Liver (tissue), 9 donors: ENCODE results near the gene RAPSN. TPM values are rescaled to one million over a fixed set of nuclear protein-coding genes. Genes with fewer than 3 reads are reported as not detected.

Source experiments
- DNase-seq: peaks from one replicate; pipeline ENCODE4 v3.0.0-alpha.2; 2017; ENCODE audit warnings: low spot score
- H3K27ac ChIP-seq, 2 donors: one replicate each; pipeline ENCODE4 v1.7.0; 2013; ENCODE audit warnings: inconsistent platforms in 2 of 2, low read length in 2 of 2, control low read depth in 1 of 2, low read depth in 1 of 2, mild to moderate bottlenecking in 1 of 2
- H3K27me3 ChIP-seq, 4 donors: one replicate each; pipeline versions ENCODE4 v1.6.1 to v1.7.0; 2013; ENCODE audit warnings: low read length in 3 of 4, inconsistent platforms in 1 of 4, mild to moderate bottlenecking in 1 of 4, moderate library complexity in 1 of 4; ENCODE audit not compliant: control insufficient read depth in 4 of 4, insufficient read depth in 4 of 4
- H3K36me3 ChIP-seq, 4 donors: one replicate each; pipeline versions ENCODE4 v1.6.1 to v1.7.0; 2013; ENCODE audit warnings: low read length in 3 of 4, mild to moderate bottlenecking in 3 of 4, low read depth in 1 of 4, moderate library complexity in 1 of 4; ENCODE audit not compliant: control insufficient read depth in 4 of 4, insufficient read depth in 3 of 4
- H3K4me1 ChIP-seq, 4 donors: one replicate each; pipeline versions ENCODE4 v1.6.1 to v1.7.0; 2013; ENCODE audit warnings: low read length in 3 of 4, mild to moderate bottlenecking in 3 of 4, moderate library complexity in 1 of 4; ENCODE audit not compliant: control insufficient read depth in 4 of 4, insufficient read depth in 4 of 4
- H3K4me3 ChIP-seq, 3 donors: one replicate each; pipeline versions ENCODE4 v1.6.1 to v1.7.0; 2013; ENCODE audit warnings: low read length in 3 of 3, control low read depth in 1 of 3, low read depth in 1 of 3, mild to moderate bottlenecking in 1 of 3
- H3K9ac ChIP-seq, 2 donors: one replicate each; pipeline ENCODE4 v1.7.0; 2013; ENCODE audit warnings: low read length in 2 of 2, mild to moderate bottlenecking in 2 of 2, moderate library complexity in 2 of 2, control low read depth in 1 of 2, low read depth in 1 of 2
- H3K9me3 ChIP-seq, 4 donors: one replicate each; pipeline versions ENCODE4 v1.6.1 to v1.7.0; 2013; ENCODE audit warnings: low read length in 3 of 4; ENCODE audit not compliant: control insufficient read depth in 4 of 4
- EGR1 ChIP-seq, 2 donors: IDR thresholded peaks; 2 replicates each; pipeline ENCODE4 v1.6.1; 2016 to 2018; ENCODE audit warnings: antibody characterized with exemption in 2 of 2, low read depth in 2 of 2
- FOXA1 ChIP-seq: IDR thresholded peaks from 2 replicates; pipeline ENCODE4 v1.6.1; 2016; ENCODE audit warnings: antibody characterized with exemption
- FOXA2 ChIP-seq: IDR thresholded peaks from 2 replicates; pipeline ENCODE4 v1.6.1; 2016; ENCODE audit warnings: antibody characterized with exemption
- GABPA ChIP-seq, 2 donors: IDR thresholded peaks in 1 of 2; conservative IDR thresholded peaks in 1 of 2; 2 replicates each; pipeline ENCODE4 v1.6.1; 2016; ENCODE audit warnings: antibody characterized with exemption in 2 of 2, mild to moderate bottlenecking in 1 of 2, moderate library complexity in 1 of 2
- HNF4A ChIP-seq, 2 donors: conservative IDR thresholded peaks; 2 replicates each; pipeline ENCODE4 v1.6.1; 2016; ENCODE audit warnings: antibody characterized with exemption in 2 of 2, mild to moderate bottlenecking in 2 of 2
- HNF4G ChIP-seq: IDR thresholded peaks from 2 replicates; pipeline ENCODE4 v1.6.1; 2016; ENCODE audit warnings: antibody characterized with exemption
- JUND ChIP-seq, 2 donors: IDR thresholded peaks; 2 replicates each; pipeline ENCODE4 v1.6.1; 2016; ENCODE audit warnings: antibody characterized with exemption in 2 of 2
- NR2F2 ChIP-seq: IDR thresholded peaks from 2 replicates; pipeline ENCODE4 v1.6.1; 2016; ENCODE audit warnings: antibody characterized with exemption
- RAD21 ChIP-seq, 2 donors: IDR thresholded peaks; 2 replicates each; pipeline ENCODE4 v1.6.1; 2016; ENCODE audit warnings: antibody characterized with exemption in 2 of 2, mild to moderate bottlenecking in 2 of 2
- RXRA ChIP-seq, 2 donors: IDR thresholded peaks; 2 replicates each; pipeline ENCODE4 v1.6.1; 2017 to 2018; ENCODE audit warnings: antibody characterized with exemption in 2 of 2, mild to moderate bottlenecking in 1 of 2
- SP1 ChIP-seq: IDR thresholded peaks from 2 replicates; pipeline ENCODE4 v1.6.1; 2018; ENCODE audit warnings: antibody characterized with exemption, mild to moderate bottlenecking
- TAF1 ChIP-seq: conservative IDR thresholded peaks from 2 replicates; pipeline ENCODE4 v1.6.1; 2016; ENCODE audit warnings: antibody characterized with exemption, mild to moderate bottlenecking
- YY1 ChIP-seq: IDR thresholded peaks from 2 replicates; pipeline ENCODE4 v1.6.1; 2016; ENCODE audit warnings: antibody characterized with exemption, mild to moderate bottlenecking
- WGBS: extraction: QIAGEN DNeasy Blood & Tissue Kit; methylation state at CpG from one replicate; pipeline ENCODE4 v1.1.7; 2013; 5-methylcytosine and 5-hydroxymethylcytosine counted together
- polyA plus RNA-seq, 2 donors: library from polyadenylated mRNA; stranded (reverse) in 1 of 2; unstranded in 1 of 2; fragments of 200-250 nt in 1 of 2; fragments of >200 nt in 1 of 2; fragmentation: Nextera tagmentation in 1 of 2; extraction: Ambion mirVana in 1 of 2; gene quantifications; one replicate each; pipeline versions ENCODE4 v1.2.1 to v1.2.3, GENCODE V29; 2013 to 2015
- total RNA-seq, 2 donors: library from RNA; depleted of rRNA; stranded (reverse); fragments of >200 nt; gene quantifications; one replicate each; pipeline ENCODE4 v1.2.3, GENCODE V29; 2014
- TF ChIP-seq, protein P1 (sequence below): IDR thresholded peaks from 2 replicates; pipeline ENCODE4 v1.6.1; 2016; ENCODE audit warnings: antibody characterized with exemption, mild to moderate bottlenecking
- TF ChIP-seq, protein P2 (sequence below): IDR thresholded peaks from 2 replicates; pipeline ENCODE4 v1.6.1; 2016; ENCODE audit warnings: antibody characterized with exemption
- TF ChIP-seq, protein P3 (sequence below): IDR thresholded peaks from 2 replicates; pipeline ENCODE4 v1.6.1; 2016; ENCODE audit warnings: antibody characterized with exemption
- TF ChIP-seq, protein P4 (sequence below): IDR thresholded peaks from 2 replicates; pipeline ENCODE4 v1.6.1; 2016; ENCODE audit warnings: antibody characterized with exemption
- TF ChIP-seq, protein P5 (sequence below): fragments of 150-350 bp; IDR thresholded peaks from 2 replicates; pipeline ENCODE4 v1.5.1; 2017; ENCODE audit warnings: improper control_type of control experiment, low read depth, low read length; ENCODE audit not compliant: missing input control
- donor health status: healthy.
- donor health status: healthy.
- donor health status: healthy.
- donor health status: healthy.
- donor health status: healthy.

The RAPSN gene
- total and polyA plus RNA-seq, 4 donors: 0.12 to 0.59 (median 0.28) TPM; not detected in 1

DNA sequence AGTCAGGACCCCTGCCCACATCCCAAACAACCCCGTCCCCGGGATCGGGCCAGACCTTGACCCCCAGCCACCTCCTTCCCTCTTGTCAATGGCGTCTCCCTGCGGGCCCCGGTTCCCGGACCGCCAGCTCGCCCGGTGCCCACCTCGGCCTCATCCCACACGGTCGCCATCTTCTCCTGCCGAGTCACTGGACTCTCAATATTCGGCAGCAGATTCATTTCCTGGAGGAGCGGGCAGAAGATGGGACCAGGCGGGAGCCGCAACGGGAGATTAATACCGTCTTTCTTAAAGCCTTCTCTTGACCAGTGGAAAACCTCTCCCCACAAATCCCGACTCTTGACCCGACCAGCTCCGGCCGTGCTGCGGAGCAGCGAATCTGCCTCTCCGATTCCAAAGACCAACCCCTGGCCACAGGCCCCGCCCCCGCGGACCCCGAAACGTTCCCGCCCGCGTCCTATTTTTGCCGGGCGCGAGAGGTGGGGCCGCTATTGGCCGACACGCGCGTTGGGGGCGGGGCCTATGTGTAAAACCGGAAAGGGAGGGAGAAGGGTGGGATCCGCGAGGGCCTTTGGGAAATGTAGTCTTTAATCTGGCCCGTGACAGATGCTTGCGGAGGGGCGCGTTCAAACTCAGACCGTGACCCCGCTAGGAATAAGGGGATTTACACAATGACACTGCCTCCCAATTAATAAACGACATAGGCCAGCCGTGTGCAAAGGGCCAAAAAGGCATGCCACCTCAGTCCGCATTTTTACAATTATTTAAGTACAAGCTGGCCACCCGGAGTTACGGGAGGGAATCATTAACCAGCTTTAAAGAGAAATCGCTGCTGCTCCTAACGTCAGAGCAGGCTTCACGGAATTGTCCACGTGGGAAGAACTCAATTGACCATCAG is 22.6 kb downstream of the RAPSN start, which contains the start of gene PSMC3 (continued):
- TF ChIP-seq, protein P1, sequence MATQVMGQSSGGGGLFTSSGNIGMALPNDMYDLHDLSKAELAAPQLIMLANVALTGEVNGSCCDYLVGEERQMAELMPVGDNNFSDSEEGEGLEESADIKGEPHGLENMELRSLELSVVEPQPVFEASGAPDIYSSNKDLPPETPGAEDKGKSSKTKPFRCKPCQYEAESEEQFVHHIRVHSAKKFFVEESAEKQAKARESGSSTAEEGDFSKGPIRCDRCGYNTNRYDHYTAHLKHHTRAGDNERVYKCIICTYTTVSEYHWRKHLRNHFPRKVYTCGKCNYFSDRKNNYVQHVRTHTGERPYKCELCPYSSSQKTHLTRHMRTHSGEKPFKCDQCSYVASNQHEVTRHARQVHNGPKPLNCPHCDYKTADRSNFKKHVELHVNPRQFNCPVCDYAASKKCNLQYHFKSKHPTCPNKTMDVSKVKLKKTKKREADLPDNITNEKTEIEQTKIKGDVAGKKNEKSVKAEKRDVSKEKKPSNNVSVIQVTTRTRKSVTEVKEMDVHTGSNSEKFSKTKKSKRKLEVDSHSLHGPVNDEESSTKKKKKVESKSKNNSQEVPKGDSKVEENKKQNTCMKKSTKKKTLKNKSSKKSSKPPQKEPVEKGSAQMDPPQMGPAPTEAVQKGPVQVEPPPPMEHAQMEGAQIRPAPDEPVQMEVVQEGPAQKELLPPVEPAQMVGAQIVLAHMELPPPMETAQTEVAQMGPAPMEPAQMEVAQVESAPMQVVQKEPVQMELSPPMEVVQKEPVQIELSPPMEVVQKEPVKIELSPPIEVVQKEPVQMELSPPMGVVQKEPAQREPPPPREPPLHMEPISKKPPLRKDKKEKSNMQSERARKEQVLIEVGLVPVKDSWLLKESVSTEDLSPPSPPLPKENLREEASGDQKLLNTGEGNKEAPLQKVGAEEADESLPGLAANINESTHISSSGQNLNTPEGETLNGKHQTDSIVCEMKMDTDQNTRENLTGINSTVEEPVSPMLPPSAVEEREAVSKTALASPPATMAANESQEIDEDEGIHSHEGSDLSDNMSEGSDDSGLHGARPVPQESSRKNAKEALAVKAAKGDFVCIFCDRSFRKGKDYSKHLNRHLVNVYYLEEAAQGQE: peak; percentile 41
- TF ChIP-seq JUND (IDR thresholded peaks at IDR 0.05) (peak in 1 of 2 donors; percentile 23), GABPA (IDR thresholded peaks at IDR 0.05 in 1 of 2, conservative IDR thresholded peaks at IDR 0.05 in 1 of 2) (peak; percentile 66 to 91), SP1 (peak; percentile 76)
- TF ChIP-seq, protein P2, sequence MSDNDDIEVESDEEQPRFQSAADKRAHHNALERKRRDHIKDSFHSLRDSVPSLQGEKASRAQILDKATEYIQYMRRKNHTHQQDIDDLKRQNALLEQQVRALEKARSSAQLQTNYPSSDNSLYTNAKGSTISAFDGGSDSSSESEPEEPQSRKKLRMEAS: peak; percentile 65

DNA sequence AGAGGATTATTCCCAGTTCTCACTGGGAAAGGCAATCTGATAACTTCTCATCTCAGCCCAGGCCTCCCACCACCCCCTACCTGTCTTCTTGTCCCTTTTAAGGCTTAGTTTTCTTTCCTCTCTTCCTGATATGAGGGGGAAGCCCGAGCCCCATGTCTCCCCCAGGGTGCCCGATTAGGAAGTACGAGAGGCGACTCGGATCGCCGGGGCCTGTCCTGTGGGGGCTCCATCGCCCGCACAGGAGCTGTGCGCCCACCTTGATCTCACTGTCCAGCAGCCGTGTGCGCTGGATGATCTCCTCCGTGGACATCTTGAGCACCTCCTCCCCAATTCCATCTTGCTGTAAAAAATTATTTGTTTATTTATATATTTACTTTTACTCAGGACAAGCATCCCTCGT is 23.3 kb downstream of the RAPSN start:
- peak overlapping the region; percentile 83 to 94 for H3K27ac ChIP-seq
- peak overlapping the region; percentile 93 to 100 (median 97) for H3K4me3 ChIP-seq
- H3K9ac ChIP-seq: peak overlapping the region; percentile 85 to 100
- H3K36me3 ChIP-seq: peaks cover 5 to 29% (median 21%) of the 10 kb centered on the region in 4 donors
- TF ChIP-seq HNF4G: no peak
- no peak for TF ChIP-seq GABPA (IDR thresholded peaks at IDR 0.05 in 1 of 2, conservative IDR thresholded peaks at IDR 0.05 in 1 of 2)
- no peak for TF ChIP-seq RAD21 (IDR thresholded peaks at IDR 0.05)
- TF ChIP-seq JUND (IDR thresholded peaks at IDR 0.05): no peak
- no peak for TF ChIP-seq TAF1
- TF ChIP-seq FOXA1: no peak
- TF ChIP-seq, protein P3, sequence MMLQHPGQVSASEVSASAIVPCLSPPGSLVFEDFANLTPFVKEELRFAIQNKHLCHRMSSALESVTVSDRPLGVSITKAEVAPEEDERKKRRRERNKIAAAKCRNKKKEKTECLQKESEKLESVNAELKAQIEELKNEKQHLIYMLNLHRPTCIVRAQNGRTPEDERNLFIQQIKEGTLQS: no peak
- TF ChIP-seq, protein P4, sequence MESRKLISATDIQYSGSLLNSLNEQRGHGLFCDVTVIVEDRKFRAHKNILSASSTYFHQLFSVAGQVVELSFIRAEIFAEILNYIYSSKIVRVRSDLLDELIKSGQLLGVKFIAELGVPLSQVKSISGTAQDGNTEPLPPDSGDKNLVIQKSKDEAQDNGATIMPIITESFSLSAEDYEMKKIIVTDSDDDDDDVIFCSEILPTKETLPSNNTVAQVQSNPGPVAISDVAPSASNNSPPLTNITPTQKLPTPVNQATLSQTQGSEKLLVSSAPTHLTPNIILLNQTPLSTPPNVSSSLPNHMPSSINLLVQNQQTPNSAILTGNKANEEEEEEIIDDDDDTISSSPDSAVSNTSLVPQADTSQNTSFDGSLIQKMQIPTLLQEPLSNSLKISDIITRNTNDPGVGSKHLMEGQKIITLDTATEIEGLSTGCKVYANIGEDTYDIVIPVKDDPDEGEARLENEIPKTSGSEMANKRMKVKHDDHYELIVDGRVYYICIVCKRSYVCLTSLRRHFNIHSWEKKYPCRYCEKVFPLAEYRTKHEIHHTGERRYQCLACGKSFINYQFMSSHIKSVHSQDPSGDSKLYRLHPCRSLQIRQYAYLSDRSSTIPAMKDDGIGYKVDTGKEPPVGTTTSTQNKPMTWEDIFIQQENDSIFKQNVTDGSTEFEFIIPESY: no peak
- TF ChIP-seq SP1: no peak
- TF ChIP-seq NR2F2: no peak
- TF ChIP-seq RXRA (IDR thresholded peaks at IDR 0.05): no peak
- TF ChIP-seq, protein P5, sequence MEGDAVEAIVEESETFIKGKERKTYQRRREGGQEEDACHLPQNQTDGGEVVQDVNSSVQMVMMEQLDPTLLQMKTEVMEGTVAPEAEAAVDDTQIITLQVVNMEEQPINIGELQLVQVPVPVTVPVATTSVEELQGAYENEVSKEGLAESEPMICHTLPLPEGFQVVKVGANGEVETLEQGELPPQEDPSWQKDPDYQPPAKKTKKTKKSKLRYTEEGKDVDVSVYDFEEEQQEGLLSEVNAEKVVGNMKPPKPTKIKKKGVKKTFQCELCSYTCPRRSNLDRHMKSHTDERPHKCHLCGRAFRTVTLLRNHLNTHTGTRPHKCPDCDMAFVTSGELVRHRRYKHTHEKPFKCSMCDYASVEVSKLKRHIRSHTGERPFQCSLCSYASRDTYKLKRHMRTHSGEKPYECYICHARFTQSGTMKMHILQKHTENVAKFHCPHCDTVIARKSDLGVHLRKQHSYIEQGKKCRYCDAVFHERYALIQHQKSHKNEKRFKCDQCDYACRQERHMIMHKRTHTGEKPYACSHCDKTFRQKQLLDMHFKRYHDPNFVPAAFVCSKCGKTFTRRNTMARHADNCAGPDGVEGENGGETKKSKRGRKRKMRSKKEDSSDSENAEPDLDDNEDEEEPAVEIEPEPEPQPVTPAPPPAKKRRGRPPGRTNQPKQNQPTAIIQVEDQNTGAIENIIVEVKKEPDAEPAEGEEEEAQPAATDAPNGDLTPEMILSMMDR: no peak
- TF ChIP-seq EGR1 (IDR thresholded peaks at IDR 0.05; ENCODE audit: low read depth in 2 of 2): no peak
- no peak for TF ChIP-seq YY1
- no peak for TF ChIP-seq FOXA2
- TF ChIP-seq, protein P1: no peak
- no peak for TF ChIP-seq HNF4A (conservative IDR thresholded peaks at IDR 0.05)
- TF ChIP-seq, protein P2: no peak
- H3K4me1 ChIP-seq: peaks cover 4 to 21% (median 16%) of the 10 kb centered on the region in 4 donors
- WGBS: 1% methylated on average over 14 of the region's 14 CpGs
- no peaks in the 10 kb centered on the region for H3K27me3 ChIP-seq
- DNase-seq: no peak
- no peaks in the 10 kb centered on the region for H3K9me3 ChIP-seq
